ENCODE results near the gene FAM171A1.
"Not testable (repeated sequence)": the region's sequence is repeated elsewhere in the genome, so short reads cannot be mapped to it uniquely, and the experiment has no call there.

The FAM171A1 gene

GRCh38 chr10:15370856-15371701 lies at the start of gene FAM171A1:
Gene FAM171A1 (minus strand): TSS chr10:15371289. CDS start chr10:15371052, 237 bp downstream.
- DNase-seq (ENCODE audit: low read depth) = peak; percentile 27

- DNase-seq (ENCODE audit: low read depth) = no peak
These were observed 49.8 kb upstream of the FAM171A1 start for GRCh38 chr10:15420858-15421257.

- peak; percentile 14 for DNase-seq (ENCODE audit: low read depth)
These were observed 48.3 kb upstream of the FAM171A1 start for GRCh38 chr10:15419279-15419874.

GRCh38 chr10:15416034-15416433 lies 44.9 kb upstream of the FAM171A1 start:
- no peak for DNase-seq (ENCODE audit: low read depth)

- no peak for DNase-seq (ENCODE audit: low read depth)
These were observed 39.9 kb upstream of the FAM171A1 start for GRCh38 chr10:15411010-15411409.

- DNase-seq (ENCODE audit: low read depth) = not testable (repeated sequence)
These were observed 38.3 kb upstream of the FAM171A1 start for GRCh38 chr10:15409350-15409749.

GRCh38 chr10:15408557-15408956 lies 37.5 kb upstream of the FAM171A1 start:
- no peak for DNase-seq (ENCODE audit: low read depth)

- DNase-seq (ENCODE audit: low read depth) = no peak
These were observed 34.2 kb upstream of the FAM171A1 start for GRCh38 chr10:15405319-15405718.

- no peak for DNase-seq (ENCODE audit: low read depth)
These were observed 30.3 kb upstream of the FAM171A1 start for GRCh38 chr10:15401382-15401781.

GRCh38 chr10:15400461-15400860 lies 29.4 kb upstream of the FAM171A1 start:
- not testable (repeated sequence) for DNase-seq (ENCODE audit: low read depth)

- DNase-seq (ENCODE audit: low read depth) = no peak
These were observed 28.1 kb upstream of the FAM171A1 start for GRCh38 chr10:15399060-15399661.

- no peak for DNase-seq (ENCODE audit: low read depth)
These were observed 24.8 kb upstream of the FAM171A1 start for GRCh38 chr10:15395935-15396334.

- DNase-seq (ENCODE audit: low read depth) = no peak
These were observed 22.2 kb upstream of the FAM171A1 start for GRCh38 chr10:15393139-15393825.

GRCh38 chr10:15391491-15391890 lies 20.4 kb upstream of the FAM171A1 start:
- no peak for DNase-seq (ENCODE audit: low read depth)

GRCh38 chr10:15388172-15388571 lies 17.1 kb upstream of the FAM171A1 start:
- not testable (repeated sequence) for DNase-seq (ENCODE audit: low read depth)

- no peak for DNase-seq (ENCODE audit: low read depth)
These were observed 15.9 kb upstream of the FAM171A1 start for GRCh38 chr10:15387021-15387420.

GRCh38 chr10:15385552-15386455 lies 14.7 kb upstream of the FAM171A1 start:
- DNase-seq (ENCODE audit: low read depth) = no peak

- no peak for DNase-seq (ENCODE audit: low read depth)
These were observed 10.3 kb upstream of the FAM171A1 start for GRCh38 chr10:15381420-15381819.

GRCh38 chr10:15379078-15379477 lies 8.0 kb upstream of the FAM171A1 start:
- no peak for DNase-seq (ENCODE audit: low read depth)

- DNase-seq (ENCODE audit: low read depth) = no peak
These were observed 7.5 kb upstream of the FAM171A1 start for GRCh38 chr10:15378569-15378968.

GRCh38 chr10:15374566-15374965 lies 3.5 kb upstream of the FAM171A1 start:
- DNase-seq (ENCODE audit: low read depth) = no peak

All from activated T-cell treated with anti-CD3 and anti-CD28 coated beads for 24 hours (primary cell).